Stimulated activated CD8-positive, alpha-beta memory T cell treated with anti-CD3 and anti-CD28 coated beads, Interleukin-12 subunit alpha, Interleukin-12 subunit beta, amount 100 ng/mL, for 24 hours (primary cell): ENCODE results near the gene XKR7.
"Not testable (repeated sequence)": the region's sequence is repeated elsewhere in the genome, so short reads cannot be mapped to it uniquely, and the experiment has no call there.

Experiments used
- DNase-seq: peaks from one replicate; pipeline ENCODE4 v3.0.0-alpha.2; 2020; ENCODE audit errors: extremely low read depth

Gene XKR7

GRCh38 chr20:31967830-31968249 is at the start of gene XKR7:
XKR7 (plus strand) TSS chr20:31968151; CDS start chr20:31968176, 25 bp downstream.
- DNase-seq: no peak

- no peak for DNase-seq
Measured at GRCh38 chr20:31918466-31919105, 49.4 kb upstream of the XKR7 start.

GRCh38 chr20:31919410-31920155 is 48.4 kb upstream of the XKR7 start:
- DNase-seq: no peak

- DNase-seq: no peak
Measured at GRCh38 chr20:31920275-31920855, 47.6 kb upstream of the XKR7 start.

- DNase-seq: not testable (repeated sequence)
Measured at GRCh38 chr20:31921480-31921879, 46.5 kb upstream of the XKR7 start.

- no peak for DNase-seq
Measured at GRCh38 chr20:31922181-31922580, 45.8 kb upstream of the XKR7 start.

GRCh38 chr20:31922588-31922987 is 45.4 kb upstream of the XKR7 start:
- no peak for DNase-seq

- no peak for DNase-seq
Measured at GRCh38 chr20:31923388-31924331, 44.3 kb upstream of the XKR7 start.

GRCh38 chr20:31924561-31924960 is 43.4 kb upstream of the XKR7 start:
- no peak for DNase-seq

GRCh38 chr20:31925631-31926030 is 42.3 kb upstream of the XKR7 start:
- no peak for DNase-seq

GRCh38 chr20:31926493-31926892 is 41.5 kb upstream of the XKR7 start:
- no peak for DNase-seq

- DNase-seq: no peak
Measured at GRCh38 chr20:31927627-31928159, 40.3 kb upstream of the XKR7 start.

GRCh38 chr20:31929631-31930030 is 38.3 kb upstream of the XKR7 start:
- DNase-seq: not testable (repeated sequence)

GRCh38 chr20:31930779-31931178 is 37.2 kb upstream of the XKR7 start:
- no peak for DNase-seq

GRCh38 chr20:31933698-31934097 is 34.3 kb upstream of the XKR7 start:
- DNase-seq: no peak

GRCh38 chr20:31934491-31934890 is 33.5 kb upstream of the XKR7 start:
- no peak for DNase-seq

- no peak for DNase-seq
Measured at GRCh38 chr20:31934968-31935764, 32.8 kb upstream of the XKR7 start.

GRCh38 chr20:31936420-31936819 is 31.5 kb upstream of the XKR7 start:
- DNase-seq: no peak

GRCh38 chr20:31937820-31938219 is 30.1 kb upstream of the XKR7 start:
- no peak for DNase-seq

- DNase-seq: no peak
Measured at GRCh38 chr20:31939661-31940060, 28.3 kb upstream of the XKR7 start.

GRCh38 chr20:31943052-31943471 is 24.9 kb upstream of the XKR7 start:
- DNase-seq: no peak
